H1 (cell line): ENCODE data around the gene PRRC2C.

Experiments used
- CHD2 ChIP-seq: IDR thresholded peaks from 2 replicates; pipeline ENCODE4 v1.6.1; 2012; ENCODE audit warnings: low read length, improper control_type of control experiment
- GTF2F1 ChIP-seq: IDR thresholded peaks from 2 replicates; pipeline ENCODE4 v1.6.1; 2012; ENCODE audit warnings: low read depth, low read length, improper control_type of control experiment, borderline replicate concordance
- JUND ChIP-seq: IDR thresholded peaks from 2 replicates; pipeline ENCODE4 v1.6.1; 2011; ENCODE audit warnings: mild to moderate bottlenecking, improper control_type of control experiment, low read length
- RAD21 ChIP-seq, 2 experiments: IDR thresholded peaks in 1 of 2; conservative IDR thresholded peaks in 1 of 2; 2 replicates each; pipeline ENCODE4 v1.6.1; 2011; ENCODE audit warnings: low read depth in 2 of 2, low read length in 2 of 2, improper control_type of control experiment in 1 of 2, inconsistent platforms in 1 of 2, mild to moderate bottlenecking in 1 of 2, moderate library complexity in 1 of 2
- ZNF274 ChIP-seq: IDR thresholded peaks from 2 replicates; pipeline ENCODE4 v1.7.0; 2012; ENCODE audit warnings: low read length, borderline replicate concordance; ENCODE audit errors: extremely low read depth
- TF ChIP-seq, protein P1 (sequence below), 3 experiments: IDR thresholded peaks; 1 replicate in 2 of 3; 2 replicates in 1 of 3; pipeline versions ENCODE4 v1.5.1 to v1.6.1; 2011; ENCODE audit warnings: low read length in 3 of 3, mild to moderate bottlenecking in 3 of 3, inconsistent platforms in 2 of 3, low read depth in 1 of 3, moderate library complexity in 1 of 3; ENCODE audit not compliant: insufficient read depth in 1 of 3; ENCODE audit errors: control extremely low read depth in 1 of 3

DNA sequence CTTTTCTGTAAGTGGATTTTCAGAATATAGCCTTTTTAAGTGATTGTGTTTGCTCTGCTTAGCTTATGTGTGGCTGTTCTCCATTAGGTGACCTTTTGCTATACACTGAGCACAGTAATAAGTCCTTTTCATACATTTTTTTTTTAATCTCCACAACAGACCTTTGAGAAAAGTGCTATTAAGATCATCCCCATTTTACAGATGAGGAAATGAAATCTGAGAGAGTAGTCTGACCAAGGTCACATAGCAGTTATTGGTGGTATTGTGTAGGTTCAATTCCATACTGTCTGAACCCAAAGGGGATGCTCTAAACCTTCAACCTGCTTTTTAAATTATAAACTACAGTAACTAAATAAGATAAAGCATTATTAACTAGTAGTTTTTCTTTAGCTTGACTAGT, 1.7 kb downstream of the PRRC2C start:
- TF ChIP-seq, protein P1, sequence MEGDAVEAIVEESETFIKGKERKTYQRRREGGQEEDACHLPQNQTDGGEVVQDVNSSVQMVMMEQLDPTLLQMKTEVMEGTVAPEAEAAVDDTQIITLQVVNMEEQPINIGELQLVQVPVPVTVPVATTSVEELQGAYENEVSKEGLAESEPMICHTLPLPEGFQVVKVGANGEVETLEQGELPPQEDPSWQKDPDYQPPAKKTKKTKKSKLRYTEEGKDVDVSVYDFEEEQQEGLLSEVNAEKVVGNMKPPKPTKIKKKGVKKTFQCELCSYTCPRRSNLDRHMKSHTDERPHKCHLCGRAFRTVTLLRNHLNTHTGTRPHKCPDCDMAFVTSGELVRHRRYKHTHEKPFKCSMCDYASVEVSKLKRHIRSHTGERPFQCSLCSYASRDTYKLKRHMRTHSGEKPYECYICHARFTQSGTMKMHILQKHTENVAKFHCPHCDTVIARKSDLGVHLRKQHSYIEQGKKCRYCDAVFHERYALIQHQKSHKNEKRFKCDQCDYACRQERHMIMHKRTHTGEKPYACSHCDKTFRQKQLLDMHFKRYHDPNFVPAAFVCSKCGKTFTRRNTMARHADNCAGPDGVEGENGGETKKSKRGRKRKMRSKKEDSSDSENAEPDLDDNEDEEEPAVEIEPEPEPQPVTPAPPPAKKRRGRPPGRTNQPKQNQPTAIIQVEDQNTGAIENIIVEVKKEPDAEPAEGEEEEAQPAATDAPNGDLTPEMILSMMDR (IDR thresholded peaks at IDR 0.05; ENCODE audit: control extremely low read depth in 1 of 3, insufficient read depth in 1 of 3, low read depth in 1 of 3, low read length in 3 of 3), result no peak
- no peak for TF ChIP-seq JUND
- TF ChIP-seq CHD2, result no peak
- no peak for TF ChIP-seq RAD21 (IDR thresholded peaks at IDR 0.05 in 1 of 2, conservative IDR thresholded peaks at IDR 0.05 in 1 of 2; ENCODE audit: low read depth in 2 of 2, low read length in 2 of 2)
- no peak for TF ChIP-seq ZNF274
- TF ChIP-seq GTF2F1, result no peak
